ENCODE measurements around the gene PDE10A. TPM values are rescaled to one million over a fixed set of nuclear protein-coding genes. Genes with fewer than 3 reads are reported as not detected.
A peak's percentile ranks its signal among the peaks of the same experiment; 100 is the strongest.

Gene PDE10A
- total and polyA plus RNA-seq, 4 donors: 1.0 to 6.2 (median 3.0) TPM

DNA sequence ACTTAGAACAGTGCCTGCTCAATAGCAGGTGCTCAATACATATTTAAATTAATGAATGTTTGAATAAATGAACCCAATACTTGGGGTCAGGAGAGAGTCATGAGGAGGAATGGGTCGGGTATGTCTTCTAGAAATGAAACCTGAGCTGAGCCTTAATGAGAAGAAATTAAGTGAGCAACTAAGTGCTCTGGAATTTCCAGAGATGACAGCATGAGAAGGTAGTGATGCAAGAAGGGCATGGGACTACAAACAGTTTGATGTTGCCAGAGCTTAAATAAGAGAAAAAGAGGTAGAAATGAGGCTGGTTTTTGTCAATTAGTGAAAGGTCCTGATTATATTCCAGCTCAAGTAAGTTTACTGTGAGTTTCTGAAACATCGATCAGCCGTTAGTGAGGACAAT is 82.9 kb downstream of the PDE10A start:
- ATAC-seq (ENCODE audit: insufficient read depth, low FRiP score) (no peak), DNase-seq (no peak)
- Histone ChIP-seq H3K9ac (ENCODE audit: insufficient read depth in 1 of 2, low read length in 2 of 2) (no peak overlapping the region), H3K27ac (ENCODE audit: low read depth in 1 of 2, low read length in 1 of 2) (no peak overlapping the region), H3K4me3 (no peak overlapping the region), H3K9me3 (ENCODE audit: control insufficient read depth in 4 of 4, insufficient read depth in 3 of 4, low read length in 3 of 4) (peaks cover 0 to 3% (median 0%) of the 10 kb centered on the region in 4 donors), H3K4me1 (ENCODE audit: control insufficient read depth in 5 of 5, insufficient read depth in 5 of 5, low read length in 5 of 5) (peaks cover 0 to 10% (median 0%) of the 10 kb centered on the region in 5 donors), H3K36me3 (ENCODE audit: control insufficient read depth in 4 of 4, insufficient read depth in 4 of 4, low read length in 4 of 4) (no peaks in the 10 kb centered on the region), H3K27me3 (ENCODE audit: control insufficient read depth in 3 of 3, insufficient read depth in 3 of 3, low read length in 2 of 3) (no peaks in the 10 kb centered on the region)
- WGBS, 2 donors: 87 to 88% methylated on average over 3 of the region's 3 CpGs
- TF ChIP-seq, protein P1, sequence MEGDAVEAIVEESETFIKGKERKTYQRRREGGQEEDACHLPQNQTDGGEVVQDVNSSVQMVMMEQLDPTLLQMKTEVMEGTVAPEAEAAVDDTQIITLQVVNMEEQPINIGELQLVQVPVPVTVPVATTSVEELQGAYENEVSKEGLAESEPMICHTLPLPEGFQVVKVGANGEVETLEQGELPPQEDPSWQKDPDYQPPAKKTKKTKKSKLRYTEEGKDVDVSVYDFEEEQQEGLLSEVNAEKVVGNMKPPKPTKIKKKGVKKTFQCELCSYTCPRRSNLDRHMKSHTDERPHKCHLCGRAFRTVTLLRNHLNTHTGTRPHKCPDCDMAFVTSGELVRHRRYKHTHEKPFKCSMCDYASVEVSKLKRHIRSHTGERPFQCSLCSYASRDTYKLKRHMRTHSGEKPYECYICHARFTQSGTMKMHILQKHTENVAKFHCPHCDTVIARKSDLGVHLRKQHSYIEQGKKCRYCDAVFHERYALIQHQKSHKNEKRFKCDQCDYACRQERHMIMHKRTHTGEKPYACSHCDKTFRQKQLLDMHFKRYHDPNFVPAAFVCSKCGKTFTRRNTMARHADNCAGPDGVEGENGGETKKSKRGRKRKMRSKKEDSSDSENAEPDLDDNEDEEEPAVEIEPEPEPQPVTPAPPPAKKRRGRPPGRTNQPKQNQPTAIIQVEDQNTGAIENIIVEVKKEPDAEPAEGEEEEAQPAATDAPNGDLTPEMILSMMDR (IDR thresholded peaks at IDR 0.05; ENCODE audit: control extremely low read depth, extremely low read depth): no peak

DNA sequence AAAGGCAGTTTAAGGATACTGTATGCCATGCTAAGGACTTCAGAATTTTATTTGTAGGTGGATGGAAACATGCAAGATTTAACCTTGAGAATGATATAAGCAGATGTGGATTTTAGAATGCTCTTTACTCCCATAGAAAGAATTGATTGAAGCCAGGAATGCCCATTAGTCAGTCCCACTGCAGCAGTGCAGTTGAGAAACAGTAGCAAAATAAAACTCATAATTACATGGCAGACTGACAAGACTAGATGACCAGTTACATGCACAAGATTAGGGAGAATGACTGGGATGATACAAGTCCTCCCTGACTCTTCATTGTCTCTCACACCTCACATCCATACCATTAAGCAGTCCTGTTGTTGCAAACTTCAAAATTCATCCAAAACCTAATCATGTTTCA is 83.9 kb downstream of the PDE10A start:
- H3K4me1 ChIP-seq (ENCODE audit: control insufficient read depth in 5 of 5, insufficient read depth in 5 of 5, low read length in 5 of 5): peaks cover 0 to 16% (median under 1%) of the 10 kb centered on the region in 5 donors
- H3K36me3 ChIP-seq (ENCODE audit: control insufficient read depth in 4 of 4, insufficient read depth in 4 of 4, low read length in 4 of 4): no peaks in the 10 kb centered on the region
- no peak overlapping the region for H3K27ac ChIP-seq (ENCODE audit: low read depth in 1 of 2, low read length in 1 of 2)
- ATAC-seq (ENCODE audit: insufficient read depth, low FRiP score) (no peak), DNase-seq (no peak)
- TF ChIP-seq, protein P1 (IDR thresholded peaks at IDR 0.05; ENCODE audit: control extremely low read depth, extremely low read depth): no peak
- no peaks in the 10 kb centered on the region for H3K27me3 ChIP-seq (ENCODE audit: control insufficient read depth in 3 of 3, insufficient read depth in 3 of 3, low read length in 2 of 3)
- no peak overlapping the region for H3K4me3 ChIP-seq
- H3K9me3 ChIP-seq (ENCODE audit: control insufficient read depth in 4 of 4, insufficient read depth in 3 of 4, low read length in 3 of 4): peaks cover 0 to 3% (median 0%) of the 10 kb centered on the region in 4 donors
- H3K9ac ChIP-seq (ENCODE audit: insufficient read depth in 1 of 2, low read length in 2 of 2): no peak overlapping the region

DNA sequence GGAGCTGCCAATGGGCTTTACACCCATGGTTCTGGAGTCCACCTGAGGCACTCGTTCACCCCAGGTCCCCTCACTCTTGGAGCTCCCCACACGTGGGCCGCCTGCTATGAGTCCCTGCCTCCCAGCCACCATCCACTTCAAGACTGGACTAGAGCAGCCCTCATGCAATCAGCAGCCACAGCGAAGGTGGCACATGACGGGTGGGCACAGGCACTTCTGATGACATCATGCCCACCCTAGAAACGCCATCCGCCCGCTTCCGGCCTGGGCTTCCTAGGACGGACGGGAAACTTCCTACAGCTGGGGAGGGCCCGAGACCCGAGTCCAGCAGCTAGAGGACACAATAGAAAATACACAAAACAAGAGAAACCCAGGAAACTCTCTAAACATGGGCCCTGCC is 85.5 kb downstream of the PDE10A start:
- DNase-seq (no peak), ATAC-seq (ENCODE audit: insufficient read depth, low FRiP score) (no peak)
- Histone ChIP-seq H3K27me3 (ENCODE audit: control insufficient read depth in 3 of 3, insufficient read depth in 3 of 3, low read length in 2 of 3) (no peaks in the 10 kb centered on the region), H3K9me3 (ENCODE audit: control insufficient read depth in 4 of 4, insufficient read depth in 3 of 4, low read length in 3 of 4) (peaks cover 0 to 2% (median 0%) of the 10 kb centered on the region in 4 donors), H3K4me3 (no peak overlapping the region), H3K9ac (ENCODE audit: insufficient read depth in 1 of 2, low read length in 2 of 2) (no peak overlapping the region), H3K36me3 (ENCODE audit: control insufficient read depth in 4 of 4, insufficient read depth in 4 of 4, low read length in 4 of 4) (no peaks in the 10 kb centered on the region), H3K4me1 (ENCODE audit: control insufficient read depth in 5 of 5, insufficient read depth in 5 of 5, low read length in 5 of 5) (peaks cover 0 to 17% (median 12%) of the 10 kb centered on the region in 5 donors), H3K27ac (ENCODE audit: low read depth in 1 of 2, low read length in 1 of 2) (no peak overlapping the region)
- TF ChIP-seq, protein P1 (IDR thresholded peaks at IDR 0.05; ENCODE audit: control extremely low read depth, extremely low read depth): no peak
- 87 to 95% methylated on average over 13 of the region's 13 CpGs for WGBS, 2 donors

GRCh38 chr6:165575158-165575549 is 87.9 kb downstream of the PDE10A start:
- TF ChIP-seq, protein P1 (IDR thresholded peaks at IDR 0.05; ENCODE audit: control extremely low read depth, extremely low read depth): no peak
- peaks cover 2 to 24% (median 12%) of the 10 kb centered on the region in 5 donors for H3K4me1 ChIP-seq (ENCODE audit: control insufficient read depth in 5 of 5, insufficient read depth in 5 of 5, low read length in 5 of 5)
- WGBS, 2 donors: 61 to 84% methylated on average over 3 of the region's 3 CpGs
- no peak overlapping the region for H3K9ac ChIP-seq (ENCODE audit: insufficient read depth in 1 of 2, low read length in 2 of 2)
- ATAC-seq (ENCODE audit: insufficient read depth, low FRiP score) (no peak), DNase-seq (no peak)
- peak overlapping the region in 1 of 2 donors; percentile 68 for H3K27ac ChIP-seq (ENCODE audit: low read depth in 1 of 2, low read length in 1 of 2)
- H3K27me3 ChIP-seq (ENCODE audit: control insufficient read depth in 3 of 3, insufficient read depth in 3 of 3, low read length in 2 of 3): no peaks in the 10 kb centered on the region
- H3K9me3 ChIP-seq (ENCODE audit: control insufficient read depth in 4 of 4, insufficient read depth in 3 of 4, low read length in 3 of 4): peaks cover 0 to 2% (median 0%) of the 10 kb centered on the region in 4 donors
- no peaks in the 10 kb centered on the region for H3K36me3 ChIP-seq (ENCODE audit: control insufficient read depth in 4 of 4, insufficient read depth in 4 of 4, low read length in 4 of 4)
- no peak overlapping the region for H3K4me3 ChIP-seq
